ENCODE data around the gene NELFB.

NELFB gene

DNA sequence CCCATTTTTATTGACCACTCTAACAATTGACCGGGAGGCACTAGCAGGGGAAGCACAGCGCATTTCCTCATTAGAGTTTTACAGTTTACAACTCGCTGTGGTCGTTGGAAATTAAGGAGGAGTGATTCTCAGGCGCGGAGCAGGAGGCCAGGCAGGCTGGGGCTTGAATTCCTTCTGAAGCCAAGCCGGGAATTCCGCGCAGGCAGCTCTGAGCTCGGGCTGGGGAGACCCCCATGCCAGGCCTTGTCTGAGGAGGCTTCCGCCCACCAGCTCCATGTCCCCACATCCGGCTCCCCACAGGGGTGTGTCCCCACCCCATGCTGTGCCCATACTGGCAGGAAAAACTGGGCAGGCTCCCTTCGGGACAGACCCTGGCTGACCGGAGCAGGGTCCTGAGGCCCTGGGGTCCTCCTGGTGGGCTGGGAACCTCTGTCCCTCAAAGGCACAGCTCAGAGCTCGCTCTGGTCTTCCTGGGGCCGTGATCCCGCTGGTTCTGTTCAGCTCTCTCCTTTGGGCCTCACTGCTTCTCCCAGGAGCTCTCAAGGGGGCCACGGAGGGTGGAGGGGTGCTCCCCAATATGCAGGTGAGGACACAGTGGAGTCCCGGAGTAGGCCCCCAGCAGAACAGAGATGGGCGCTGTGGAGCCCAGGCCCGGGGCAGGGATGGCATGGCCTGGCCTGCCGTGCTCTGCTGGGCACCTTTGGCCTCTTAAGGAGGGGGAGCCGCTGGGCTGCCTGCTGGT is 48.2 kb downstream of the NELFB start:
- DNase-seq (ENCODE audit: low read depth) = no peak

DNA sequence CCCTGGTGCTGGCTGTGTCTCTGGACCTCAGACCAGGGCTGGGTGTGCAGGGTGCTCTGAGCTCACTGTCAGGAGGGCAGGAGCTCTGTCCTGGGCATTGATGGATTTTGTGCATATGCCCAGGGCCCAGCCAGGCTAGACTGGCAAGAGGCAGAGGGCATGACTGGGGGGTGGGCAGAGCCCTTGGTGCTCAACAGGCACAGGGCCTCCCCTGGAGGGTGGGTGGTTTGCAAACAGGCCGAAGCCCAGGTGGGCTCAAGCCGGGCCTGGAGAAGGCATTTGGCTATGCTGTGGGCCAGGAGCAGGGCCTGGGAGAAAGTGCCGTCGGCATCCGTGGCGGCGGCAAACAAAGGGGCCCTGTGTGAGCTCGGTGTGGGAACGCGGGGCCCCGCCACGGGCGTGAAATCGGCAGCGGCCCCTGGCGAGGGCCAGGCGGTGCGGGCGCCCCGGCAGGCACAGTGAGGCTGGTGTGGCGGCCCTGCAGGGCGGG is 48.8 kb downstream of the NELFB start:
- no peak for DNase-seq (ENCODE audit: low read depth)

DNA sequence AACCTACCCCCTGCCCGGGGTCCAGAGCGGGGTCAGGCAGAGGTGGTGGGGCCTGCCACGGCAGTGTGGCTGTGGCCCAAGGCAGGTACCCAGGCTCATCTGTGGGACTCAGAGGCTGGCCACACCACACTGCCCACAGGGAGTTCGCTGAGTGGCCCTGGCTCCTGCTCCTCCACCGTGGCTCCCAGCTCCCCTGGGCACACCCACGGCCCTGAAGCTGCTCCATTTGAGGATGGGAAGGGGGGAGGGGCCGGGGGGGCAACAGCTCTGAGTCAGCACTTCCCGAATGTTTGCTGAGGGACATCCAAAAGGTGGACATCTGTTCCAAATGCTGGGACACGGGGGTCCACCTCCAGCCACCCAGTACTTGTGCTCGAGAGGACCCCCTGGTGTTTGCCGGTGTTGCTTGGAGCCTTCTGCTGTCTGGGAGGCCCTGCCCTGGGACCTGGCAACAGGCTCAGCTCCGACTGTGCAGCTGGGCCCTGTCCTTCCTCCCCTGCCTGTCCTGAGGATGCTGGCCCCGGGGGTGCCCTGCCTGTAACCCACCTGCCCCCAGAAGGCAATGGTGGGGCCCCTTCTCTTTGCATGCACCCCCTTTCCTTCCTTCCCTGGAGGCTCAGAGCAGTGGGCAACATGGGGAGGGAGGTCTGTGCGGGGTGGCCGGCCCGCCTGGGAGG is 49.4 kb downstream of the NELFB start:
- no peak for DNase-seq (ENCODE audit: low read depth)

DNA sequence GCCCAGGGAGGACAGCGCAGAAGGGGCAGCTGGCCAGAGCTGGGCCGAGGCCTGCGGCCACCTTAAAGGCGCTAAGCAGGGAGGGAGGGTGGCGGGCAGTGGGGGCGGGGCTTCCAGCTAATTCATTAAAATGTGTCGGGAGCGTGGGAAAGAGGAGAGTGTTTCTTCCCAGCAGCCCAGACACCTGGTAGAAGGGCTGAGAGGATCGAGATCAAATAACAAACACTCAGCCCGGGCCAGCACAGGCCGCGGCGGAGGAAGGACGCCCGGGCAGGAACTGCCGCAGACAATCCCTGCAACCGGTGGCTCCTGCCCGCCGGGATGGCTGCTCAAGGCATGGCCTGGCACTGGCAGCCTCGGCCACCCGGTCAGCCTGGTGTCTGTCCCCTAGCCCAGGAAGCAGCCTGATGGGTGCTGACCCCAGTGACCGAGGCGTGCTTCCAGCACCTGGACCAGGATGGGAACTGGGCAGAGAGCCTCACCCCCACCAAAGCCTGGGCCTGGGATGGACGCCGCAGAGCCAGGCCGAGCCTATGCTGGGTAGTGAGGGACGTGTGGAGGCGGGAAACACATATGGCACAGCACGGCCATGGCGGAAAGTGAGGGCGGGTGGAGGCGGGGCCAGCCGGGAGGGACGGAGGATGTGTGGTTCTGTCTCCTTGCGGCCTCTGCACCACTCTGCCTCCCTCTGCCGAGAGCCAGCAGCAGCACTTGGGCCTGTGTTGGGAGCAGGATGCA is 50.1 kb downstream of the NELFB start:
- DNase-seq (ENCODE audit: low read depth) = no peak

DNA sequence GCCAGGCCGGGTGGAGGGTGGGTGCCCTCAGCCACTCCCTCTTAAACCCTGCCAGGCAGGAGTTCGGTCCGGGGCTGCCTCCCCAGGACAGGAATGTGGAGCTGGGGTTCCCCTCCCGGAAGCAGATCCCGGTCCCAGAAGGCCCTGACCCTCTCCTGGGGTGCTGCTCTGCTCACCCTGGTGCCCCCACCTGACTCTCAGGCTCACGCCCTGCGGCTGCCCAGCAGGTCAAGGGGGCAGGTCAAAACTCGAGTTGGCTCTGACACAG is 50.6 kb downstream of the NELFB start:
- DNase-seq (ENCODE audit: low read depth) = no peak

DNA sequence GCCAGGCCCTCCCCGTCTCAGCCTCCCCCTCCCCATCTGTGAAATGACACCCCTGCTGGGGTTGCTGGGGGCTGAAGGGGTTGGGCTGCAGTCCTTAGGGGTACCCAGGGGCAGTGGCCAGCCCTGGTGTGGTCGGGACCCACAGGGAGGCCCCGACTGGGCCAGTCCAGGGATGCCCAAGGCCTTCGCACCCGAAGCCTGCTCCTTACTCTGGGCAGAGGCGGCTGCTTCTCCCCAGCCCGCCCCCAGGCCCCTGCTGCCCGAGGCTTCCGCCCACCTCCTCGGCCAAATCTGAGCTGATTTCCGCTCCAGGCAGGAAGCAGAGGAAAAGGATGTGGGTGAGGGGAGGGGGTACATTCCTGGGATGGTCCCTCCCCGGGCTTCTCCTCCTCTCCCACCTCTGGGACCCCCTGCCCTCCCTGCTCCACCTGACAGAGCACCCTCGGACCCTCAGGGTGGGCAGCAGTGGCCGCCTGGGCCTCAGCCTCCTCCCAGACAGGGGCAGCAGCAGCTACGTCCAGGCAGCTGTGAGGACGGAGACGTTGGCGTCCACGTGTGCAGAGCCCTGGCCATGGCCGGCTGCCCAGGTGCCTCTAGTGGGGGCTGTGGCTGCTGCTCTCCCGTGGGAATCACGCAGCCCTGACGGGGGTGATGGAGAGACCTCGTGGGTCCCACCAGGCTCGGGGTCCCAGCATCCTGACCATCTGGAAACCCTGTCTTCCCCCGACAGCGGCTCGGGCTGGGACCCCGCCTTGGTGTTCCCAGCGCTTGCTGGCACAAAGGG is 51.1 kb downstream of the NELFB start:
- DNase-seq (ENCODE audit: low read depth) = no peak

DNA sequence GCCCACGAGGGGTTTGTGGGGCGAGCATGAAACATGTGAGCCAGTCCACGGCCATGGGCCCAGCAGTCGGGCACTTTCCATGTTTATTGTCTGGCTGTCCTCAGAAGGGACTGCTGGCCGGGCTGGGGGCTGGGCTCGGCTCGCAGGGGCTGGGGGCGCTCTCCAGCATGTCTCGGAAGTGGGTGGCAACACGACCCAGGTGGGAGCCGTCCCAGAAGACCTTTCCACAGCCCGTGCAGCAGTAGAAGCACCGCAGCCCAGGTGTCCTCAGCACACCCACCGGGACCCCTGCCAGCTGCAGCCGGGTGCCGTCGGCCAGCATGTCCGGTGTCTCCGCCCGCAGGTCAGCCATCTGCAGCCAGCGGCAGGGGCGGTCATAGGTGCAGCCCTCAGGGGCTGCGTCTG is 51.7 kb downstream of the NELFB start:
- no peak for DNase-seq (ENCODE audit: low read depth)

DNA sequence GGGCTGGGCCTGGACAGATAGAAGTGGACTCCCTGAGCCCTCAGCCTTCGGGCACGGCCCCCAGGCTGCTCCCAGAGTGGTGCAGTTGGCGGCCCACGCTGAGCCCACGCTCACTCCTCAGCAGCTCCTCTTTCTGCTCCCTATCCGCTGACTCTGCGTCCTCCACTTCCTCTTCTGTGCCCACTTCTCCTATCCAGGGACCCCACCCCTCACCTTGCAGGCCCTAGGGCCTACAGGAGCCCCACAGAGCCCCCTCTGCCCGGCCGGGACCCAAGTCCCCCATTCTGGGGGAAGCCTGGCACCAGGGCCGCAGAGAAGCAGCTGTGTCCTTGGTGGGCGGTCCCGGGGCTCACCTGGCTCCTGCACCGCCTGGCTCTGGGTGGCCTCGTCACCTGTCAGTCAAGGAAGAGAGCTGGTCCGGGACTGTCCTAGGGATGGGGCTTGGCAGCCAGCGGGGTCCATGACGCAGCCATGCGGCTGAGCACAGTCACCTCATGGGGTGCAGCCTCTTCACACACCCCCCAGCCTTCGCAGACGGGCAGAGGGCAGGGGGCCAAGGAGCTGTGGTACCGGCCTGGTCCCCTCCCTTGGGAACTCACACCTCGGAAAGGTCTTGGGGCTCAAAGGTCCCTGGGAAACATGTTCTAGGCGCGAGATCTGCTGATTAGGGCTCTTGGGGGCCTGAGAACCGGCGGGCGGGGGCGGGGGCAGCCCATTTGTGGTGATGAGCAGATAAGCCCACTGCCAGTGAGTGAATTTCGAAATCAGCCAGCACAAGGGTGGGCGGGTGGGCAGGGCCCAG is 52.3 kb downstream of the NELFB start:
- no peak for DNase-seq (ENCODE audit: low read depth)

DNA sequence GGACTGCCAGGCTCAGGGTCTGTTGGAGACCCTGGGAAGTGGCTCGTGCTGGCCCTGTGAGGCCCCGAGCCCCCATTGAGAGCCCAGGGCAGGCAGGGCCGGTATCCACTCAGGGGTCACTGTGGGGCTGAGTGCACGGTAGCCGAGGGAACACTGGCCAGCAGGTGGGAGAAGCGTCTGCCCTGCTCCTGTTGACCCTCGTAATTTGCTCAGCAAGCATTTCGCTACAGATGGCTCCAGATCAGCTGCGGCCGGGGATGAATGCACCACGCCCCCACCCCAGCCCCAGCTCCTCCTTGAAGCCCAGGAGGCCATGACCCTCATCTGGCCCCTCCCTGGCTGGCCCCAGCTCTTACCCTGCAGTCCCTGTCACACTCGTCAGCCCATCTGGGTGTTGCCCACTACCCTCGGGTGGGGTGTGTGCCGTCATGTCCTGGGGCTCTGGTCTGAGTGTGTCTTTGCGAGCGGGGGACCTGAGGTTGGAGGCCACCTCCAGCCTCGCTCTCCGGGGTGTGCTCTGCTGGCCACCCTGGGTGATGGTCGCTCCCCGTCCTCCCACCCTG is 53.0 kb downstream of the NELFB start:
- no peak for DNase-seq (ENCODE audit: low read depth)

DNA sequence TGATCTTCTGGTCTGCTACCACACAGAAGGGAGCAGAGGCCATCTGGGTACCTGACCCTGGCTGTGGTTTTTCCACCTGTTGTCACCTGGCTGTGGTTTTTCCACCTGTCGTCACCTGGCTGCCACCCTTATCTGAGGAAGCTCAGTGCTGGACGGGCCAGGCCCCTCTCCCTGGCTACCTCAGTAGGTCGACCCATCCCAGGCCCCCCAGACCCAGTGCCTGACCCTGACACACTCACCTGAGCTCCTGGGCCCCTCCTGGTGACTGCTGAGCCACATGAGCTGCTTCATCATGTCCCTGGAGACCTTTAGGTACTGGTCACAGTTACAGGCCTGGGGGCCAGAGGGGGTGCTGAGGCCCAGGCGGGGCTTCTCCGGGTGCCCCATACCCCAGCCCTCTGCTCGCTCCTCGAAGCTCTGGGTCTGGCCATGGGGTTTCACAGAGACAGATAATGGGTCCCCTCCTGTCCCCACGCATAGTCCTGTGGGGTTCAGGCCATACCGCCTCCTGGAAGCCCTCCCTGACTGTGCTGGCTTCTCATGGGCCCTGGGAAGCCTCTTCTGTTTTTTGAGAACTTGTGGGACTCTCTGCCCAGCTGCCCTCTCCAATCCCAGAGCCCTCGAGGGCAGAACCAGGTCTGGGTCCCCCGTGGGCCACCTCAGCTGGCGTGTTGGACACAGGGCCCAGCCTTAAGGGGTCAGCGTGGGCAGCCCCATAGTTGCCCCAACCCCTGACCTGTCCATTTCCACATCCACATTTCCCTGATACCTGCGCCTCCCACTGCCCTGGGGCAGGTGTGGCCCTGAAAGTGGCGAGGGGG is 54.5 kb downstream of the NELFB start:
- DNase-seq (ENCODE audit: low read depth) = no peak

DNA sequence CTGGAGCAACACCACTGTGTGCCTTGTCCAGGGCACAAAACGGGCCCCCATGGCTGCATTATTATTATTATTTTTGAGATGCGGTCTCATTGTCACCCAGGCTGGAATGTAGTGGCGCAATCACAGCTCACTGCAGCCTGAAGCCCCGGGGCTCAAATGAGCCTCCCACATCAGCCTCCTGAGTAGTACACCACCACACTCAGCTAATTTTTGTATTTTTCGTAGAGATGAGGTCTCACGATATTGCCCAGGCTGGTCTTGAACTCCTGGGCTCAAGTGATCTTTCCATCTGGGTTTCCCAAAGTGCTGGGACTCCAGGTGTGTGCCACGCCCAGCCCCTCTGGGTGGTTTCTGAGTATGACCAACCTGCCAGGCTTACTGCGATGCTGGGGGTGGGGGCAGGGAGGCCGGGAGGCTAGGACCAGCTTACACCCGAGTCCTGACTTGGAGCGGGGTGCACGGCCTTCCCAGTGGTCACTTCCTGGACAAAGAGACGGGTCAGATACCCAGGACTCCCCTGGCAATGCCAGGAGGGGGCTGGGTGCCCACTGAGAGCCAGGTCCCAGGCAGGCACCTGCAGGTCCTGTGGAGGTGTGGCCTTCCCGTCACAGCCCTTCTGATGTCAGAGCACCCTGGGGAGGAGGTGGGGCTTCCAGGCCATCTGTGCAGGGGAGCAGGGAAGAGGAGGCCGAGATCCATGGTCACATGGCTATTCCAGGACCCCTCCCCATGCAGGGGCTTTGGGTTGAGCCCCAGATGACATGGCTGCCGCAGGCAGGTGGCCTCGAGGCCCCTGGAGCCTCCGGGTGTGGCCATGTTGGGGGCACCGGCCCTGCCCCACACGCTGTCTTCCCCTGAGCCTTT is 55.3 kb downstream of the NELFB start:
- DNase-seq (ENCODE audit: low read depth) = no peak

DNA sequence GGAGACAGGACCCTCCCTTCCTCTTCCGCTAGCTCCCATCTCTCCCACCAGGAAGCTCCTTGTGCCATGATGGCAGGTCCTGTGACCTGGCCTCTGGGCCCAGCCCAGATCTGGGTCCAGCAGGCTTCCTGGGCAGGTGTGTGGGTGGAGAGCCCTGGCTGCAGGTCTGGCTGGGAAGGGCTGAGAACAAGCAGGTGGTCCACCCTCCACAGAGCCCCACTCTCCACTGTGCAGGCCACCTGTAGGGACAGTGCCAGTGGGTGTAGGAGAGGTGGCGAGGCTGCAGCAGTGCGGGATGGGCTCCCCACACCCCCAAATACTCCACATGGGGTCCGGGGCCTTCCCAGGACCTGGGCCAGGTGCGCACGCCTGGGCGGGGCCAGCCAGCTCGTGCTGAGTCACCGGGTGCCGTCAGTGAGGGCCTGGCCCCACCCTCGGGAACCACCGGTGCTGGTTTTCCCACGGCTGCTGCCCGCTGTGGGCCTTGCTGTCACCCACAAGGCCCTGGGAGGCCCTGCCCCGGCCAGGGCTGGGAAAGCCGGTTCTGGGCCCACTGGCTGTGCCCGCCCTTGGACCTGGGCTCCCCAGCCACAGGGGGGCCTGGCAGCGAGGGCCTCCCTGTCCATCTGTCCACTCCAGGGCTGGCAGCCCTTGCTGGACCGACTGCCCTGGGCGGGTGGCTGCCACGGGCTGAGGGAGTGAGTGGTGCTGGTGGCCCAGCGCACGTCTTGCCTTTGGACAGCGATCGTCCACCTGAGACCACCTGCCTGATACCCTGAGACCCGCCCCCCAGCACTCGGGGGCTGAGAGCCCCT is 56.3 kb downstream of the NELFB start:
- DNase-seq (ENCODE audit: low read depth) = no peak

DNA sequence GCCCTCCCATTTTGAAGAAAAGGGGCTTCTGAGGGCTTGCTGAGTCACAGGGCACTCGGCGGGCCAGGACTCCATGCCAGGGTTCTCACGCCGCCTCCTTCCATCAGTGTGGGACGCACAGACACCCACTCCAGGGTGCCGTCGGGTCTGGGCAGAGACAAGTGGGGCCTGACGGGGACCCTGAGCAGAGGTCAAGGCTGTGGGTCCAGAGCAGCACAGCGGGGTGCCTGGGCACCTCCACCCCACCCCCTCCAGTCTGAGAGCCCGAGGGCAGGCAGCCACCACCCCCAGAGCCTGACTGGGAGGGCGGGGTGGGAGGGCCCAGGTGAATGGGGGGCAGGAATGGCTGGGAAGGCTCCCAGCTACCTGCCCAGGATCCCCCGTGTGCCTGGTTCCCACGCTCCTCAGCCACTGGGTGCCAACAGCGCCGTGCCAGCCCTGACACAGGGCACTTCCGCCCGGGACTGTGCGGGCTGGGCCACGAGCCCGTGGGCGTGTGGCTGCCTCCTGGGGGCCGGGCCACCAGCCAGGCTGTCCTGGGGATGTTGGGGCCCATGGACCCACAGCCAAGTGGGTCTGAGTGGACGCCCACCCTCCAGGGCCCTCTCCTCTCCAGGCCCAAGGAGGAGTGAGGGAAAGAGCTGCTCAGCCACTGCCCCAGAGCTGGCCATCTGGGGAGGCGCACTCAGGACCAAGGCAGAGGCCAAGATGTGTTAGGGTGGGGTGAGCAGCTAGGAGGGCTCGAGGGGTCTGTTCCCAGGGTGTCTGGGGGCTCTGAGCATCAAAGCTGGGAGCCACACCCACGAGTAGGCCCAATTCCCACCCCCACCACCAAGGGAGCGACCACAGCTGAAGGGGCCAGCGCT is 57.1 kb downstream of the NELFB start:
- no peak for DNase-seq (ENCODE audit: low read depth)

DNA sequence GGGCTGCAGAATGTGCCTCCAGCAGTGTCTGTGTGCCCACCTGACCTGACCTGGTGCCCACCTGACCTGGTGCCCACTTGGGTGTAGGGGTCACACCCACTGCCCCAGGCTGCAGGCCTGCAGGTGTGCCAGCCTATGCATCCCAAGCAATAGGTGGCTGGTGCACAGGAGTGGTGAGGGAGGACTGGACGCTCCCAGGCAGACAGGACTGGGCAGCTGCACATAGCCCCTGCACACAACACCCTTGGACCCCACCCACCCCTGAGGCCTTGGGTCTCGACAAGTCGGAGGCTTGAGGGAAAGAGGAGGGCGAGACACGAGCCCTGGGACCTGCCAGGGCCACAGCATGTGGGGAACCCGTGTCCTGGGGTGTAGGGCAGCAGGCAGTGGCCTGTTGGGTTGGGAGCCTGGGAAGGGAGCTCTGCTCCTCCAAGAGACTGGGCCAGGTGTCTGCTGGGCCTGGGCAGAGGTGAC is 57.8 kb downstream of the NELFB start:
- DNase-seq (ENCODE audit: low read depth) = no peak

DNA sequence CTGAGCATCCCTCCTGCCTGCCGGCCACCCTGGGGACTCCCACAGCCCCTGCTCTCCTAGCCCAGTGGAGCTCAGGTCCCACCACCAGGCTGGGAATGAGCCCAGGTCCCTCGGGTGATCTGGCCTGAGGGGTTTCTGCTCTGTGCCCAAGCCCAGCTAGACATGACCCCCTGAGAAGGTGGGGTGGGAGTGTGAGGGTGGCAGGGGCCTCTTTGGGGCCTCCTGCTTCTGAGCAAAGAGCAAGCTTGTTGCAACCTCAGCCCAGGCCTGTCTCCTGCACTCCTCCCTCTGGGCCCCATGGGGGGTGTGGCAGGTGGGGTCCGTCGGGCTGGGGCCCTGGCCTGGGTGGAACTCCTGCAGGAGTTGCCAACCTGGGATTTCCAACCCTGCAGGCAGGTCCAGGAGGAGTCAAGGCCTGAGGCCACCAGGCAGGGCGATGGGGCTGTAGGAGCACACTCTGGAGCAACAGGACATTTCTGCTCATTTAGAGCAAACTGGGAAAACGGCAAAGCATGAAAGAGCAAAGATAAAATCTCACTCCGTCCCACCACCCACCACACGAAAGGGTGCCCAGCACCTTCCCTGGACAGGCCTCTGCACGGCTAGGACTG is 58.3 kb downstream of the NELFB start:
- DNase-seq (ENCODE audit: low read depth) = no peak

DNA sequence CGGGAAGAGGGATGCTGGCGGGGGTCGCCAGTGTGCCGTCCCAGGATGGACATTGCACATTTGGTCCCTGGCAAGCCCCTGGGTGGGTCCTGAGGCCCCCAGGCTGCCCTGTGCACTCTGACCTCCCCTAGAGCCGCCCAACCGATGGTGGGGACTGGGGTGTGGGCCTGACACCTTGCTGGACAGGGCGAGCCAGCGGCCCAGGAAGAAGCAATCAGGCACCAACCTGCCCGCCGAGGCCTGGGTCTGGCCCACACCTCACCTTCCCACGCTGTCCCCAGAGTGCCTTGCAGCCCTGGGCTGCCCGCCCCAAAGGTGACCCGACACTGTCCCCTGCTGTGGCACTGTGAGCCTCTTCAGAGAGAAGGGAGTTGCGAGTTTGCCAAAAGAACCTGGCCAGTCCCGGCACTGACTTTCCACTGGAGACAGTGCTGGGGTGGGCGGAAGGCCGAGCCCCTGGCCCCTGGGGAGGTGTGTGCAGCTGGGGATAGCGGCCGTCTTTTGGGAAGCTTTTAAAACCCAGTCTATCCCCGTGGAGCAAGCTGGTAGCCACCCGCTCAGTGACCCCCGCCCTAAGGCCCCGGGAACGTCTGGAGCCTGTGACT is 58.9 kb downstream of the NELFB start:
- no peak for DNase-seq (ENCODE audit: low read depth)

All from fibroblast of the conjunctiva (primary cell).